Panc1 (cell line): ENCODE data around the gene ASXL1. TPM values are rescaled to one million over a fixed set of nuclear protein-coding genes. Genes with fewer than 3 reads are reported as not detected.

Experiments used
- ATAC-seq: fragments of 200-7000 bp; cut with Tn5 transposase; 2 replicates; pipeline ENCODE4 v1.9.1; 2020; ENCODE audit warnings: mild to moderate bottlenecking, moderate library complexity
- BruUV-seq: library from RNA; stranded (reverse); fragments of 400-500 nt; replicated peaks from 2 replicates; lab custom pipeline; 2021; lab: Mats Ljungman, UMichigan
- CTCF ChIA-PET: fragments of 300-600 bp; sonication (Branson Sonifier 250); formaldehyde crosslinking; loops from one replicate; lab custom pipeline; 2022; ENCODE audit warnings: antibody characterized with exemption; lab: Charles Lee
- POLR2A ChIA-PET: fragments of 300-600 bp; sonication (Branson Sonifier 250); formaldehyde crosslinking; loops from one replicate; lab custom pipeline; 2022; ENCODE audit warnings: antibody characterized with exemption; lab: Charles Lee
- DNase-seq: peaks from one replicate; pipeline ENCODE4 v3.0.0-alpha.2; 2010; ENCODE audit warnings: low read depth, low spot score
- H3K27ac ChIP-seq: 2 replicates; pipeline ENCODE4 v1.5.1; 2011; ENCODE audit warnings: mild to moderate bottlenecking, low read length, inconsistent platforms
- H3K27me3 ChIP-seq: fragments of 200-500 bp; sonication (Bioruptor generic); 2 replicates; pipeline ENCODE4 v1.6.0; 2014; ENCODE audit warnings: low read length, inconsistent platforms; ENCODE audit not compliant: control insufficient read depth, insufficient read depth
- H3K36me3 ChIP-seq: fragments of 200-500 bp; sonication (Bioruptor generic); 2 replicates; pipeline ENCODE4 v1.5.1; 2014; ENCODE audit warnings: inconsistent platforms, mild to moderate bottlenecking, low read length, moderate library complexity; ENCODE audit not compliant: control insufficient read depth, insufficient read depth
- H3K4me1 ChIP-seq: 2 replicates; pipeline ENCODE4 v1.5.1; 2011; ENCODE audit warnings: inconsistent platforms, mild to moderate bottlenecking, low read length, moderate library complexity; ENCODE audit not compliant: control insufficient read depth, insufficient read depth
- H3K4me3 ChIP-seq, 2 experiments: 2 replicates each; pipeline ENCODE4 v1.5.1; 2011 to 2012; ENCODE audit warnings: low read depth in 2 of 2, low read length in 2 of 2, mild to moderate bottlenecking in 2 of 2, inconsistent platforms in 1 of 2, moderate library complexity in 1 of 2
- H3K9me3 ChIP-seq: fragments of 200-500 bp; sonication (Bioruptor generic); 2 replicates; pipeline ENCODE4 v1.5.1; 2014; ENCODE audit warnings: low read depth, mild to moderate bottlenecking, inconsistent platforms, low read length, moderate library complexity; ENCODE audit not compliant: control insufficient read depth, insufficient read depth
- POLR2AphosphoS5 ChIP-seq: IDR thresholded peaks from 2 replicates; pipeline ENCODE4 v1.6.1; 2012; ENCODE audit warnings: mild to moderate bottlenecking, low read depth, low read length, moderate library complexity
- SIN3A ChIP-seq: IDR thresholded peaks from 2 replicates; pipeline ENCODE4 v1.6.1; 2012; ENCODE audit warnings: low read depth, mild to moderate bottlenecking, low read length, moderate library complexity, borderline replicate concordance; ENCODE audit not compliant: insufficient read depth
- TCF7L2 ChIP-seq: IDR thresholded peaks from 2 replicates; pipeline ENCODE4 v1.6.1; 2011; ENCODE audit warnings: mild to moderate bottlenecking, low read depth, low read length, inconsistent platforms
- in situ Hi-C: cut with HindIII; loops from 2 replicates; pipeline ENCODE4 v1.10.0; 2016; ENCODE audit warnings: low sequenced_read_pairs, low pct_unique_long_range_greater_than_20kb
- intact Hi-C: fragments of 100-400 bp; cut with micrococcal nuclease; formaldehyde crosslinking; loops from one replicate; pipeline ENCODE4 v1.10.0; 2022; ENCODE audit not compliant: unreplicated experiment
- total RNA-seq: library from RNA; stranded (reverse); gene quantifications from one replicate; pipeline ENCODE4 v1.2.1, GENCODE V29; 2021; ENCODE audit not compliant: unreplicated experiment
- TF ChIP-seq, protein P1 (sequence below), 2 experiments: IDR thresholded peaks; 2 replicates each; pipeline ENCODE4 v1.6.1; 2011 to 2012; ENCODE audit warnings: low read depth in 2 of 2, control low read depth in 1 of 2, low read length in 1 of 2, mild to moderate bottlenecking in 1 of 2, moderate library complexity in 1 of 2; ENCODE audit not compliant: insufficient read depth in 1 of 2
- TF ChIP-seq, protein P2 (sequence below): fragments of 450-650 bp; IDR thresholded peaks from 2 replicates; pipeline ENCODE4 v1.5.1; 2017; ENCODE audit warnings: mild to moderate bottlenecking

The ASXL1 gene
- total RNA-seq, 1 experiment from 2014 or later: 205 TPM

DNA sequence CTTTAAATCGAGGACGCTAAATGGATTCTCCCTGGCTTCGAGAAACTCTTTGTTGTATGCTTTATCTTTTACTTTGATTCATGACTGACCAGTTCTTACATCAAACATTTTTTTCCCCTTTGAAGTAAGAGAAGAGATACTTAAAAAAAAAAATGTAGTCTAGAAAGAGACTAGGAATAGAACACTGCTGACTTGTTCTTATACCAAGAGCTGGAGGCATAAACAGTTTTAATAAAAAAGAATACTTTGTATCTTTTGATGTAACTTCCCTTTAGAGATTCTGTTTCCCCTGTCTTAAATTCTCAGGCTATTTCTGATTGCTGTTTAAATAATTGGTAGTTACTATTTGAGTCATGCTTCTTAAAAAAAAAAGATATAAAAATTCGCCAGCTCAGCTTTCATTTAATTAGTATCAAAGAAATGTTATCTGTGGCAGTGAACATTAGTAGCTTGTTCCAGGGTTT, 4.8 kb downstream of the ASXL1 start:
- no peaks in the 10 kb centered on the region for H3K9me3 ChIP-seq
- no peak for DNase-seq
- H3K4me1 ChIP-seq: peaks cover 52% of the 10 kb centered on the region
- H3K27me3 ChIP-seq: no peaks in the 10 kb centered on the region
- TF ChIP-seq, protein P1, sequence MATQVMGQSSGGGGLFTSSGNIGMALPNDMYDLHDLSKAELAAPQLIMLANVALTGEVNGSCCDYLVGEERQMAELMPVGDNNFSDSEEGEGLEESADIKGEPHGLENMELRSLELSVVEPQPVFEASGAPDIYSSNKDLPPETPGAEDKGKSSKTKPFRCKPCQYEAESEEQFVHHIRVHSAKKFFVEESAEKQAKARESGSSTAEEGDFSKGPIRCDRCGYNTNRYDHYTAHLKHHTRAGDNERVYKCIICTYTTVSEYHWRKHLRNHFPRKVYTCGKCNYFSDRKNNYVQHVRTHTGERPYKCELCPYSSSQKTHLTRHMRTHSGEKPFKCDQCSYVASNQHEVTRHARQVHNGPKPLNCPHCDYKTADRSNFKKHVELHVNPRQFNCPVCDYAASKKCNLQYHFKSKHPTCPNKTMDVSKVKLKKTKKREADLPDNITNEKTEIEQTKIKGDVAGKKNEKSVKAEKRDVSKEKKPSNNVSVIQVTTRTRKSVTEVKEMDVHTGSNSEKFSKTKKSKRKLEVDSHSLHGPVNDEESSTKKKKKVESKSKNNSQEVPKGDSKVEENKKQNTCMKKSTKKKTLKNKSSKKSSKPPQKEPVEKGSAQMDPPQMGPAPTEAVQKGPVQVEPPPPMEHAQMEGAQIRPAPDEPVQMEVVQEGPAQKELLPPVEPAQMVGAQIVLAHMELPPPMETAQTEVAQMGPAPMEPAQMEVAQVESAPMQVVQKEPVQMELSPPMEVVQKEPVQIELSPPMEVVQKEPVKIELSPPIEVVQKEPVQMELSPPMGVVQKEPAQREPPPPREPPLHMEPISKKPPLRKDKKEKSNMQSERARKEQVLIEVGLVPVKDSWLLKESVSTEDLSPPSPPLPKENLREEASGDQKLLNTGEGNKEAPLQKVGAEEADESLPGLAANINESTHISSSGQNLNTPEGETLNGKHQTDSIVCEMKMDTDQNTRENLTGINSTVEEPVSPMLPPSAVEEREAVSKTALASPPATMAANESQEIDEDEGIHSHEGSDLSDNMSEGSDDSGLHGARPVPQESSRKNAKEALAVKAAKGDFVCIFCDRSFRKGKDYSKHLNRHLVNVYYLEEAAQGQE (IDR thresholded peaks at IDR 0.05; ENCODE audit: insufficient read depth in 1 of 2, low read depth in 2 of 2, low read length in 1 of 2): 0 out of 4 replicates have a peak, but pooled peaks of 1 of the 2 experiments have one; percentile 12
- TF ChIP-seq SIN3A: no peak
- no peak for ATAC-seq
- H3K27ac ChIP-seq: no peak overlapping the region
- ChIA-PET CTCF (no interaction called here), POLR2A (interaction anchor here (0.6 kb wide), 1 partner anchor 58 kb away, joined by 4 read pairs; no protein-coding TSS in a partner anchor)
- BruUV-seq: no TSS peak
- peaks cover 4% of the 10 kb centered on the region; the same call in 1 of the 2 replicates for H3K36me3 ChIP-seq
- intact Hi-C loops (no loop called here), in situ Hi-C loops (loop anchor here (5.0 kb wide), 1 partner anchor 59 kb away; no protein-coding TSS in a partner anchor)
- no peak overlapping the region for H3K4me3 ChIP-seq

DNA sequence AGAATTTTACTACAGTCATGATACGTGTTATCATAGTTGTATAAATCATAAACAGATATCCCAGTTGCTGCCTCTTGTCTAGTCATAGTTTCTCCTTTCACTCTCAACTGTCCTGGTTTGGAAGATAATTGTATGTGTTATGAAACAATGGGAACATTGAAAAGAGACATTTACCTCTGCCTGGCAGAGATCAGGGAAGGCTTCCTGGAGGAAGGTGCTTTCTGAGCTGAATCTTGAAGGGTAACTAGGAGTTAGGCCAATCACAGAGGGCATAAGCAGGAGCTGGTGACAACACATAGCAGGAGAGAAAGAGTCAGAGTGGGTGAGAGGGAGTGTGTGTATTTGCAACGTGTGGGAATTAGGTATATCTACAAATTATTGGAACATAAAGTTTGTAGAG, 5.4 kb downstream of the ASXL1 start:
- no peak for ATAC-seq
- TF ChIP-seq POLR2AphosphoS5: no peak; the same call in 1 of the 2 replicates
- TF ChIP-seq, protein P2, sequence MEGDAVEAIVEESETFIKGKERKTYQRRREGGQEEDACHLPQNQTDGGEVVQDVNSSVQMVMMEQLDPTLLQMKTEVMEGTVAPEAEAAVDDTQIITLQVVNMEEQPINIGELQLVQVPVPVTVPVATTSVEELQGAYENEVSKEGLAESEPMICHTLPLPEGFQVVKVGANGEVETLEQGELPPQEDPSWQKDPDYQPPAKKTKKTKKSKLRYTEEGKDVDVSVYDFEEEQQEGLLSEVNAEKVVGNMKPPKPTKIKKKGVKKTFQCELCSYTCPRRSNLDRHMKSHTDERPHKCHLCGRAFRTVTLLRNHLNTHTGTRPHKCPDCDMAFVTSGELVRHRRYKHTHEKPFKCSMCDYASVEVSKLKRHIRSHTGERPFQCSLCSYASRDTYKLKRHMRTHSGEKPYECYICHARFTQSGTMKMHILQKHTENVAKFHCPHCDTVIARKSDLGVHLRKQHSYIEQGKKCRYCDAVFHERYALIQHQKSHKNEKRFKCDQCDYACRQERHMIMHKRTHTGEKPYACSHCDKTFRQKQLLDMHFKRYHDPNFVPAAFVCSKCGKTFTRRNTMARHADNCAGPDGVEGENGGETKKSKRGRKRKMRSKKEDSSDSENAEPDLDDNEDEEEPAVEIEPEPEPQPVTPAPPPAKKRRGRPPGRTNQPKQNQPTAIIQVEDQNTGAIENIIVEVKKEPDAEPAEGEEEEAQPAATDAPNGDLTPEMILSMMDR: no peak
- TF ChIP-seq, protein P1 (IDR thresholded peaks at IDR 0.05; ENCODE audit: insufficient read depth in 1 of 2, low read depth in 2 of 2, low read length in 1 of 2): no peak
- TF ChIP-seq SIN3A: no peak
- TF ChIP-seq TCF7L2: no peak

More for the DNA sequence above, 5.4 kb downstream of the ASXL1 start:
- POLR2A ChIA-PET: no interaction called here
- no TSS peak for BruUV-seq
- Histone ChIP-seq H3K36me3 (peaks cover 6% of the 10 kb centered on the region; the same call in 1 of the 2 replicates), H3K4me3 (no peak overlapping the region), H3K4me1 (peaks cover 56% of the 10 kb centered on the region), H3K27me3 (no peaks in the 10 kb centered on the region), H3K9me3 (no peaks in the 10 kb centered on the region), H3K27ac (0 out of 2 replicates have a peak overlapping the region, but pooled peaks have one; percentile 2)
- in situ Hi-C loops: loop anchor here (5.0 kb wide), 1 partner anchor 59 kb away; no protein-coding TSS in a partner anchor
- CTCF ChIA-PET: no interaction called here
- intact Hi-C loops: no loop called here
- no peak for DNase-seq
